ENCODE measurements around the gene RAX.

GRCh38 chr18:59274533-59274928, 1.3 kb upstream of the RAX start:
- TF ChIP-seq EZH2 (IDR thresholded peaks at IDR 0.05): no peak
- TF ChIP-seq POLR2AphosphoS5 (IDR thresholded peaks at IDR 0.05; ENCODE audit: borderline replicate concordance, low read depth, low read length): no peak
- no peak for TF ChIP-seq FOXP2 (optimal IDR thresholded peaks at IDR 0.05; ENCODE audit: control extremely low read depth, extremely low read length, insufficient read depth)

All from SK-N-MC (cell line).